ENCODE data around the gene RANBP3L. TPM values are rescaled to one million over a fixed set of nuclear protein-coding genes. Genes with fewer than 3 reads are reported as not detected.

Gene RANBP3L
- total RNA-seq: not detected

GRCh38 chr5:36301858-36302603 is at the start of gene RANBP3L:
Gene RANBP3L (minus strand): TSS chr5:36301902. CDS start chr5:36301416, 486 bp downstream.

GRCh38 chr5:36241631-36242533 is 59.8 kb downstream of the RANBP3L start, which contains the start of gene NADK2:
Gene NADK2 (minus strand): TSS chr5:36241925. CDS start chr5:36241798, 127 bp downstream.

Other genes with a start within 250 kb of the RANBP3L start
- not detected for gene UGT3A2, start 235.0 kb downstream of the RANBP3L start, total RNA-seq
- 10 to 100 TPM; 14.2 TPM for gene LMBRD2, start 150.0 kb downstream of the RANBP3L start, total RNA-seq
- 10 to 100 TPM; 30.5 to 31.7 TPM for gene SKP2, start 149.8 kb downstream of the RANBP3L start, total RNA-seq
- gene NADK2, start 60.0 kb downstream of the RANBP3L start, total RNA-seq: 10 to 100 TPM; 12.9 to 16.5 TPM